T-helper 17 cell (primary cell): Measurements from ENCODE around the gene NDEL1. TPM values are rescaled to one million over a fixed set of nuclear protein-coding genes. Genes with fewer than 3 reads are reported as not detected.

Source experiments
- ATAC-seq: fragments of 150-1000 bp; cut with Tn5 transposase; 2 replicates; pipeline ENCODE4 v1.10.0; 2021; ENCODE audit warnings: mild to moderate bottlenecking, moderate library complexity
- DNase-seq, 3 donors: peaks; one replicate each; pipeline versions ENCODE4 v3.0.0 to v3.0.0-alpha.2; 2020 to 2021
- H3K9me3 ChIP-seq: one replicate; pipeline ENCODE4 v1.7.0; 2013; ENCODE audit warnings: low read length, mild to moderate bottlenecking; ENCODE audit not compliant: control insufficient read depth, poor library complexity, severe bottlenecking
- H3K27ac Mint-ChIP-seq: one replicate; pipeline ENCODE4 v1.8.0; 2022; ENCODE audit warnings: mild to moderate bottlenecking, moderate library complexity, mixed read lengths
- H3K27me3 Mint-ChIP-seq: one replicate; pipeline ENCODE4 v1.8.0; 2022; ENCODE audit warnings: mixed read lengths
- H3K36me3 Mint-ChIP-seq: one replicate; pipeline ENCODE4 v1.8.0; 2022; ENCODE audit warnings: low read depth, mixed read lengths
- H3K4me1 Mint-ChIP-seq: one replicate; pipeline ENCODE4 v1.8.0; 2022; ENCODE audit warnings: mild to moderate bottlenecking, mixed read lengths
- H3K4me3 Mint-ChIP-seq: one replicate; pipeline ENCODE4 v1.8.0; 2022; ENCODE audit warnings: mild to moderate bottlenecking, moderate library complexity, mixed read lengths
- total RNA-seq, 4 donors: library from RNA in 2 of 4; stranded (reverse) in 2 of 4; gene quantifications; one replicate each; pipeline ENCODE4 v1.2.3 and lab custom pipeline; 2022 to 2026

The NDEL1 gene
- total RNA-seq, 2 donors from 2014 or later, result 259 to 267 TPM

DNA sequence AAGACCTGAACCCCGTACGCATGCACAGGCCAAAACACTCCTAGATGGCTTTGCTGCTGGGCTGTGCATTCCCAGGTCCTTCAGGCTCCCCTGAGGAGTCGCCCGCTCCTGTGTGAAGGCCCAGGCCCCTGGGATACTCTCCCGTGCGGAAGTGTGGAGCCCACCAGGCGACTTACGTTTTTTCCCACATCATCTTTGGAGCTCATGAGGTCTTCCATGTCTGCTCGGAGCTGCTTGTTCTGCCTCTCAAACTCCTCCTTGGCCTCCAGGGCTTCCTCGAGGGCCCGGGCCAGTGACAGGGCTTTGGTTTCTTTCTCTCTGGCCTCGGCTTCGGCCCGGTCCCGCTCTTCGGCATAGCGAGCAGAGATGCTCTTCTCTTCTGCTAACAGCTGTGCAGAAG, 56.4 kb downstream of the NDEL1 start:
- H3K9me3 ChIP-seq, result no peaks in the 10 kb centered on the region
- DNase-seq (no peak), ATAC-seq (no peak)
- Mint-ChIP-seq H3K27ac (no peak overlapping the region), H3K27me3 (no peaks in the 10 kb centered on the region), H3K4me3 (no peak overlapping the region), H3K4me1 (no peaks in the 10 kb centered on the region), H3K36me3 (peaks cover 2% of the 10 kb centered on the region)

- no peaks in the 10 kb centered on the region for H3K9me3 ChIP-seq
- no peaks in the 10 kb centered on the region for H3K27me3 Mint-ChIP-seq
- H3K4me3 Mint-ChIP-seq, result no peak overlapping the region
- no peak overlapping the region for H3K27ac Mint-ChIP-seq
- no peaks in the 10 kb centered on the region for H3K4me1 Mint-ChIP-seq
- H3K36me3 Mint-ChIP-seq, result no peaks in the 10 kb centered on the region
- ATAC-seq, result no peak
- DNase-seq, result no peak
These were observed 58.3 kb downstream of the NDEL1 start for GRCh38 chr17:8494021-8494420.

- H3K27me3 Mint-ChIP-seq, result no peaks in the 10 kb centered on the region
- no peak overlapping the region for H3K4me3 Mint-ChIP-seq
- DNase-seq (no peak), ATAC-seq (no peak)
- H3K4me1 Mint-ChIP-seq, result no peaks in the 10 kb centered on the region
- H3K36me3 Mint-ChIP-seq, result no peaks in the 10 kb centered on the region
- no peaks in the 10 kb centered on the region for H3K9me3 ChIP-seq
- peak overlapping the region; percentile 14 for H3K27ac Mint-ChIP-seq
These were observed 58.9 kb downstream of the NDEL1 start for GRCh38 chr17:8494506-8495111.

- Mint-ChIP-seq H3K27me3 (no peaks in the 10 kb centered on the region), H3K27ac (no peak overlapping the region), H3K4me3 (no peak overlapping the region), H3K4me1 (peaks cover 4% of the 10 kb centered on the region), H3K36me3 (peaks cover 4% of the 10 kb centered on the region)
- DNase-seq (no peak), ATAC-seq (no peak)
- H3K9me3 ChIP-seq, result no peaks in the 10 kb centered on the region
These were observed 60.4 kb downstream of the NDEL1 start for GRCh38 chr17:8496081-8496480.

GRCh38 chr17:8499171-8499570, 63.5 kb downstream of the NDEL1 start:
- peaks cover 10% of the 10 kb centered on the region for H3K27me3 Mint-ChIP-seq
- no peak overlapping the region for H3K4me3 Mint-ChIP-seq
- no peaks in the 10 kb centered on the region for H3K9me3 ChIP-seq
- peaks cover 7% of the 10 kb centered on the region for H3K4me1 Mint-ChIP-seq
- no peak overlapping the region for H3K27ac Mint-ChIP-seq
- no peak for ATAC-seq
- H3K36me3 Mint-ChIP-seq, result peaks cover 4% of the 10 kb centered on the region
- no peak for DNase-seq

DNA sequence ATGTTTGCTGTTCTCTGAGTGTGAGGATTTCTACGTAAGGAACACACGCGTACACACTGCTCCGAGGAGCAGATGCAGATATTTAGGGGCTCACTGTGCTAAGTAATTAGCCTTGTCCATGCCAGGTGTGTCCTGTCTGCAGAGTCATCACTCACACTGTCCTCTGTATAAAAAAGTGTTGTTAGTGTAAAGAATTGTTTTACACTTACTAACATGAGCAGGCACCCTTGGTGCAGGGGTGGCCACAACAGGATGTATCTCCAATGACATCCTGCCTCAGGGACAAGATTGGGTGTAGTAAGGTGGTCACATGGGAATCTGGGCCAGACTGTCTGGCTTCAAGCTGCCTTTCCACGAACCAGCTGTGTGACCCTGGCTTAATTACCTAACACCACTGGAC, 63.9 kb downstream of the NDEL1 start:
- Mint-ChIP-seq H3K4me3 (no peak overlapping the region), H3K27me3 (peaks cover 10% of the 10 kb centered on the region)

GRCh38 chr17:8500609-8501008, 64.9 kb downstream of the NDEL1 start:
- no peak for DNase-seq
- Mint-ChIP-seq H3K4me1 (peaks cover 7% of the 10 kb centered on the region), H3K27ac (no peak overlapping the region)

More for the DNA sequence above, 63.9 kb downstream of the NDEL1 start:
- DNase-seq (no peak), ATAC-seq (no peak)
- Mint-ChIP-seq H3K4me1 (peaks cover 7% of the 10 kb centered on the region), H3K36me3 (peaks cover 4% of the 10 kb centered on the region), H3K27ac (no peak overlapping the region)
- H3K9me3 ChIP-seq, result no peaks in the 10 kb centered on the region

GRCh38 chr17:8502126-8502525, 66.4 kb downstream of the NDEL1 start:
- Mint-ChIP-seq H3K27ac (no peak overlapping the region), H3K36me3 (peaks cover 4% of the 10 kb centered on the region), H3K4me3 (no peak overlapping the region), H3K27me3 (peaks cover 10% of the 10 kb centered on the region), H3K4me1 (peaks cover 7% of the 10 kb centered on the region)
- ATAC-seq (no peak), DNase-seq (no peak)
- H3K9me3 ChIP-seq, result no peaks in the 10 kb centered on the region

More at GRCh38 chr17:8500609-8501008, 64.9 kb downstream of the NDEL1 start:
- H3K9me3 ChIP-seq, result no peaks in the 10 kb centered on the region
- Mint-ChIP-seq H3K4me3 (no peak overlapping the region), H3K27me3 (peaks cover 10% of the 10 kb centered on the region), H3K36me3 (peaks cover 4% of the 10 kb centered on the region)
- ATAC-seq, result no peak

GRCh38 chr17:8503368-8503767, 67.7 kb downstream of the NDEL1 start:
- peaks cover 10% of the 10 kb centered on the region for H3K27me3 Mint-ChIP-seq
- no peak for DNase-seq
- no peak for ATAC-seq
- H3K9me3 ChIP-seq, result no peaks in the 10 kb centered on the region
- H3K4me1 Mint-ChIP-seq, result peaks cover 7% of the 10 kb centered on the region
- H3K27ac Mint-ChIP-seq, result no peak overlapping the region
- no peak overlapping the region for H3K4me3 Mint-ChIP-seq
- peaks cover 4% of the 10 kb centered on the region for H3K36me3 Mint-ChIP-seq

DNA sequence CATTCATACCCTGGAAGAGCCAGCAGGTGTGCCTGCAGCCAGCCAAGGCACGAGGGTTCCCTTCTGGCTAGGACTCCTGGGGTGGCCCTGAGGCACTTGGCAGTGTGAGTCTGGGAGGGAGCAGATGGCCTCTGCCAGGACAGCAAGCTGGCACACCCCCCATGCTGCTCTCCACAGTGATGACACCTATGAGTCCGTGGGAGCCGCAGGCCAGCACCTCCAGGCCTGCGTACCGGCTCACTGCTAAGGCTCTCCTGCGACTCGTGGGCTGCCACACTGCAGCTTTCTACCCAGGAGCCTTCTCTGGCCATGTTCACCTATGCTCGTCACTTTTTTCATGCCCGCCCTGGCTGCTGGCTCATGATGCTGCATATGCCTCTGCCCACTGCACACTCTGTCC, 68.1 kb downstream of the NDEL1 start:
- H3K27ac Mint-ChIP-seq, result no peak overlapping the region
- peaks cover 10% of the 10 kb centered on the region for H3K27me3 Mint-ChIP-seq
- no peak for ATAC-seq
- peaks cover 7% of the 10 kb centered on the region for H3K4me1 Mint-ChIP-seq
- no peak for DNase-seq
- H3K9me3 ChIP-seq, result no peaks in the 10 kb centered on the region
- H3K4me3 Mint-ChIP-seq, result no peak overlapping the region
- peaks cover 7% of the 10 kb centered on the region for H3K36me3 Mint-ChIP-seq

- DNase-seq, result no peak
- no peaks in the 10 kb centered on the region for H3K9me3 ChIP-seq
- Mint-ChIP-seq H3K4me3 (no peak overlapping the region), H3K27ac (no peak overlapping the region), H3K36me3 (peaks cover 7% of the 10 kb centered on the region), H3K4me1 (peaks cover 7% of the 10 kb centered on the region), H3K27me3 (peaks cover 10% of the 10 kb centered on the region)
- ATAC-seq, result no peak
These were observed 69.0 kb downstream of the NDEL1 start for GRCh38 chr17:8504460-8505207.

DNA sequence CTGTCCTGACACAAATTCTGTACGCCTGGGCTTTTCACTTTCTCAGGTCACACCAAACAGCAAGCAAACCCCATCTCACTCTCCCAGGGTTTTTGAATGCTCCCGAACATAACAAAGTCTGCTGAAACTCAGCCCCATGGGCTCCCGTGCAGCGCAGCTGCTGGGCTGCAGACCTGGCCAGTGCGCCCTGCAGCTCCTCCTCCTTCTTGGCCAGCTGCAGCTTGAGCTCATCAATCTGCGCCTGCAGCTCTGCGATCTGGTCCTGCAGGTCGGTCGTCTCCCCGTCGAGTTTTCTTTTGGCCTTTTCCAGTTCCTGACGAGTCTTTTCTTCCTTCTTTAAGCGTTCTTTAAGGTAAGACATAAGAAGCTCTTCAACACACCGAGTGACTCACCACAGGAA, 70.5 kb downstream of the NDEL1 start:
- Mint-ChIP-seq H3K36me3 (peaks cover 3% of the 10 kb centered on the region), H3K27me3 (peaks cover 10% of the 10 kb centered on the region), H3K27ac (no peak overlapping the region), H3K4me1 (peaks cover 3% of the 10 kb centered on the region), H3K4me3 (no peak overlapping the region)
- ATAC-seq, result no peak
- no peaks in the 10 kb centered on the region for H3K9me3 ChIP-seq
- DNase-seq, result no peak

DNA sequence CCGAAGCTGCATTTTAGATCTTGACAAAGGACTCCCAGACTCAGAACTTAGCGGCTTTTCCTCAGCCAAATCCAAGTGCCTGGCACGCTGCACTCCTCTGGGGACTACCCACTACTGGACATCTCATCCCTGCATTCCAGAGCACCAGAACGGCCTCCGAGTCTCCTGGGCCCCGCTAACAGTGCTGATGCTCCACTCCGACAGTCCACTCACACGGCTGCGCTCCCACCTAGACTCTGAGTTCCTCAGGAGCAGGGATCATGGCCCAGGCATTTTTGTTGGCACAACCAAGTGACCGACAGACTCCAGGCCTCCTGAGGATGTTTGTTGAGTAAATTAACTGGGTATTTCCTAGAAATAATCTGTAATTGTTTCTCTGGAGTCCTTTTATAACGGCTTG, 79.1 kb downstream of the NDEL1 start:
- Mint-ChIP-seq H3K4me3 (no peak overlapping the region), H3K27ac (no peak overlapping the region), H3K4me1 (peaks cover 3% of the 10 kb centered on the region), H3K27me3 (no peaks in the 10 kb centered on the region), H3K36me3 (no peaks in the 10 kb centered on the region)
- no peak for ATAC-seq
- H3K9me3 ChIP-seq, result no peaks in the 10 kb centered on the region
- no peak for DNase-seq
